RWPE2 (cell line): ENCODE data around the gene COPS7A.
"Not testable (repeated sequence)": the region's sequence is repeated elsewhere in the genome, so short reads cannot be mapped to it uniquely, and the experiment has no call there.

Experiments used
- ATAC-seq: fragments of 200-7000 bp; cut with Tn5 transposase; 3 replicates; pipeline ENCODE4 v1.9.1; 2021; ENCODE audit warnings: low read depth
- DNase-seq: peaks from one replicate; pipeline ENCODE4 v3.0.0-alpha.2; 2020; ENCODE audit warnings: low spot score
- H3K27ac ChIP-seq: fragments of 450-650 bp; 2 replicates; pipeline ENCODE4 v1.5.1; 2017; ENCODE audit warnings: mild to moderate bottlenecking; ENCODE audit not compliant: poor library complexity, severe bottlenecking
- H3K27me3 ChIP-seq: fragments of 250-450 bp; sonication (Bioruptor Pico); 2 replicates; pipeline ENCODE4 v1.5.1; 2021; ENCODE audit warnings: mild to moderate bottlenecking, moderate library complexity; ENCODE audit not compliant: insufficient read depth, poor library complexity, severe bottlenecking
- H3K36me3 ChIP-seq: fragments of 250-450 bp; sonication (Bioruptor Pico); 2 replicates; pipeline ENCODE4 v1.5.1; 2020; ENCODE audit warnings: low read depth, mild to moderate bottlenecking, moderate library complexity
- H3K4me1 ChIP-seq: fragments of 250-450 bp; sonication (Bioruptor Pico); 2 replicates; pipeline ENCODE4 v1.5.1; 2021; ENCODE audit warnings: mild to moderate bottlenecking, moderate library complexity; ENCODE audit not compliant: insufficient read depth, poor library complexity, severe bottlenecking
- H3K4me3 ChIP-seq: fragments of 250-450 bp; sonication (Bioruptor Pico); 2 replicates; pipeline ENCODE4 v1.5.1; 2021; ENCODE audit warnings: mild to moderate bottlenecking, moderate library complexity; ENCODE audit not compliant: severe bottlenecking
- H3K9me3 ChIP-seq: fragments of 250-450 bp; sonication (Bioruptor Pico); 2 replicates; pipeline ENCODE4 v1.5.1; 2021; ENCODE audit warnings: mild to moderate bottlenecking, moderate library complexity; ENCODE audit not compliant: severe bottlenecking
- TF ChIP-seq, protein P1 (sequence below): fragments of 450-650 bp; IDR thresholded peaks from one replicate; pipeline ENCODE4 v1.5.1; 2017; ENCODE audit warnings: mild to moderate bottlenecking, moderate library complexity; ENCODE audit not compliant: poor library complexity, severe bottlenecking

COPS7A gene

DNA sequence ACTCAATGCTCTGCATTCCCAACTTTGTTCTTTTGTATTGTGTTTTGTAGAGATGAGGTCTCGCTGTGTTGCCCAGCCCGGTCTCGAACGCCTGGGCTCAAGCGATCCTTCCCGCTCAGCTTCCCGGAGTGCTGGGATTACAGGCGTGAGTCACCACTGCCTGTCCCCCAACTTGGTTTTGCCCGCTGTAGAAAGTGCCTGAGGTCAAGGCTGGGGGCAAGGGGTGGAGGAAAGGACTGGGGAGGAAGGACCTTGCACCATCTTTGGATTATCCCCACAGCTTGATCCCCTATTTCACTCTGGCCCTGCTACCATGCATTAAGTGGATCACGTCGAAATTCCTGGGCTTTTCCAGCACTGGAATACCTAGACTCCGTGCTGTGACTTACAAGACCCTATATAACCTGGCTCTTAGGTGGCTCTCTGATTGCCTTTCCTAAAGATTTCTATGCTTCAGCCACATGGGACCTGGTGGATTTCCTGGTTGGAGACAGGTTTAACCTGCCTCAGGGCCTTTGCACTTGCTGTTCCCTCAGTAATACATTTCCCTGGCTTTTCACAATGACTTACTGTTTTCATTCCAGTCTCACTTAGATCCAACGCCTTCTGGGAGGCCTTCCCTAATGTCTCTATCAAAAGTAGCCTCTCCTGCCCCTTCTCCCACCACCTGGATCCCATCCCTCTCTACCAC lies 22.6 kb upstream of the COPS7A start:
- H3K4me3 ChIP-seq: peak overlapping the region; percentile 45
- peak; percentile 4; the same call in 1 of the 3 replicates for ATAC-seq
- H3K27ac ChIP-seq: no peak overlapping the region

DNA sequence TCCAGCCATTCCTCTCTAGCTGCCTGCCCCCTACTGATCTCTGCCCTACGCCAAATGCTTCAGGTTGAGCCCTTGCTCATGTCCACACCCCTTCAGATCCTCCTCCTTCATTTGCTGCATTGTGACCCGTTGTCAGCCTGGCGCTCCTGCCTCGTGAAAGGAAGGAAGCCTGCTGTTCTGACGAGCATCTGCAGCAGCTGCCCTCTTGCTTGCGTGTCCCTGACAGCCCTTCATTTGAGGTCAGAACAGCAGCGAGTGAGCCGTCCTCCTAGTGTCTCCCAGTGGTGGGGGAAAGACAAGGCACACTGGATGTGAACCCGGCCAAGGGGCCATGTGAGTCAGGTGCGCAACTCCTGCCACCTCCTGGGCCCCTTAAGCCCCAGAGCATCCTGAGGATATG lies 20.2 kb upstream of the COPS7A start:
- no peaks in the 10 kb centered on the region for H3K9me3 ChIP-seq
- DNase-seq (no peak), ATAC-seq (no peak)
- TF ChIP-seq, protein P1, sequence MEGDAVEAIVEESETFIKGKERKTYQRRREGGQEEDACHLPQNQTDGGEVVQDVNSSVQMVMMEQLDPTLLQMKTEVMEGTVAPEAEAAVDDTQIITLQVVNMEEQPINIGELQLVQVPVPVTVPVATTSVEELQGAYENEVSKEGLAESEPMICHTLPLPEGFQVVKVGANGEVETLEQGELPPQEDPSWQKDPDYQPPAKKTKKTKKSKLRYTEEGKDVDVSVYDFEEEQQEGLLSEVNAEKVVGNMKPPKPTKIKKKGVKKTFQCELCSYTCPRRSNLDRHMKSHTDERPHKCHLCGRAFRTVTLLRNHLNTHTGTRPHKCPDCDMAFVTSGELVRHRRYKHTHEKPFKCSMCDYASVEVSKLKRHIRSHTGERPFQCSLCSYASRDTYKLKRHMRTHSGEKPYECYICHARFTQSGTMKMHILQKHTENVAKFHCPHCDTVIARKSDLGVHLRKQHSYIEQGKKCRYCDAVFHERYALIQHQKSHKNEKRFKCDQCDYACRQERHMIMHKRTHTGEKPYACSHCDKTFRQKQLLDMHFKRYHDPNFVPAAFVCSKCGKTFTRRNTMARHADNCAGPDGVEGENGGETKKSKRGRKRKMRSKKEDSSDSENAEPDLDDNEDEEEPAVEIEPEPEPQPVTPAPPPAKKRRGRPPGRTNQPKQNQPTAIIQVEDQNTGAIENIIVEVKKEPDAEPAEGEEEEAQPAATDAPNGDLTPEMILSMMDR: no peak
- H3K4me3 ChIP-seq: no peak overlapping the region
- H3K36me3 ChIP-seq: no peaks in the 10 kb centered on the region
- peaks cover 9% of the 10 kb centered on the region for H3K27me3 ChIP-seq
- no peak overlapping the region for H3K27ac ChIP-seq
- no peaks in the 10 kb centered on the region for H3K4me1 ChIP-seq

More for the DNA sequence above, 22.6 kb upstream of the COPS7A start:
- TF ChIP-seq, protein P1: no peak
- H3K4me1 ChIP-seq: no peaks in the 10 kb centered on the region
- H3K27me3 ChIP-seq: peaks cover 9% of the 10 kb centered on the region
- no peak for DNase-seq
- H3K36me3 ChIP-seq: no peaks in the 10 kb centered on the region
- H3K9me3 ChIP-seq: no peaks in the 10 kb centered on the region

DNA sequence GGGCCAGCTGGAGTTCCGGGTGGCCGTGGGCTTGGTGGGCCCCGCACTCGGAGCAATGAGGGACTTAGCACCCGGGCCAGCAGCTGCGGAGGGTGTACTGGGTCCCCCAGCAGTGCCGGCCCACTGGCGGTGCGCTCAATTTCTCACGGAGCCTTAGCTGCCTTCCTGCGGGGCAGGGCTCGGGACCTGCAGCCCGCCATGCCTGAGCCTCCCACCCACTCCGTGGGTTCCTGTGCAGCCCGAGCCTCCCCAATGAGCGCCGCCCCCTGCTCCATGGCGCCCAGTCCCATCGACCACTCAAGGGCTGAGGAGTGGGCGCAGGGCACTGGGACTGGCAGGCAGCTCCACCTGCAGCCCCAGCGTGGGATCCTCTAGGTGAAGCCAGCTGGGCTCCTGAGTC lies 15.5 kb upstream of the COPS7A start:
- H3K9me3 ChIP-seq, DNase-seq, H3K4me1 ChIP-seq: not testable (repeated sequence)

DNA sequence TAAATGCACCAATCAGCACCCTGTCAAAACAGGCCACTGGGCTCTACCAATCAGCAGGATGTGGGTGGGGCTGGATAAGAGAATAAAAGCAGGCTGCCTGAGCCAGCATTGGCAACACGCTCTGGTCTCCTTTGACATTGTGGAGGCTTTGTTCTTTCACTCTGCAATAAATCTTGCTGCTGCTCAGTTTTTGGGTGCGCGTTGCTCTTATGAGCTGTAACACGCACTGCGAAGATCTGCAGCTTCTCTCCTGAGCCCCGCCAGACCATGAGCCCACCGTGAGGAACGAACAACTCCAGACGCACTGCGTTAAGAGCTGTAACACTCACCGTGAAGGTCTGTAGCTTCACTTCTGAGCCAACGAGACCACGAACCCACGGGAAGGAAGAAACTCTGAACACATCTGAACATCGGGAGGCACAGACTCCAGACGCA lies 14.9 kb upstream of the COPS7A start:
- no peak for ATAC-seq
- no peak for DNase-seq
- Histone ChIP-seq H3K27ac (no peak overlapping the region), H3K36me3 (no peaks in the 10 kb centered on the region), H3K27me3 (no peaks in the 10 kb centered on the region), H3K4me3 (no peak overlapping the region), H3K9me3 (no peaks in the 10 kb centered on the region), H3K4me1 (no peaks in the 10 kb centered on the region)
- TF ChIP-seq, protein P1: no peak

More for the DNA sequence above, 15.5 kb upstream of the COPS7A start:
- not testable (repeated sequence) for ATAC-seq, H3K4me3 ChIP-seq, H3K27me3 ChIP-seq, H3K36me3 ChIP-seq, H3K27ac ChIP-seq

DNA sequence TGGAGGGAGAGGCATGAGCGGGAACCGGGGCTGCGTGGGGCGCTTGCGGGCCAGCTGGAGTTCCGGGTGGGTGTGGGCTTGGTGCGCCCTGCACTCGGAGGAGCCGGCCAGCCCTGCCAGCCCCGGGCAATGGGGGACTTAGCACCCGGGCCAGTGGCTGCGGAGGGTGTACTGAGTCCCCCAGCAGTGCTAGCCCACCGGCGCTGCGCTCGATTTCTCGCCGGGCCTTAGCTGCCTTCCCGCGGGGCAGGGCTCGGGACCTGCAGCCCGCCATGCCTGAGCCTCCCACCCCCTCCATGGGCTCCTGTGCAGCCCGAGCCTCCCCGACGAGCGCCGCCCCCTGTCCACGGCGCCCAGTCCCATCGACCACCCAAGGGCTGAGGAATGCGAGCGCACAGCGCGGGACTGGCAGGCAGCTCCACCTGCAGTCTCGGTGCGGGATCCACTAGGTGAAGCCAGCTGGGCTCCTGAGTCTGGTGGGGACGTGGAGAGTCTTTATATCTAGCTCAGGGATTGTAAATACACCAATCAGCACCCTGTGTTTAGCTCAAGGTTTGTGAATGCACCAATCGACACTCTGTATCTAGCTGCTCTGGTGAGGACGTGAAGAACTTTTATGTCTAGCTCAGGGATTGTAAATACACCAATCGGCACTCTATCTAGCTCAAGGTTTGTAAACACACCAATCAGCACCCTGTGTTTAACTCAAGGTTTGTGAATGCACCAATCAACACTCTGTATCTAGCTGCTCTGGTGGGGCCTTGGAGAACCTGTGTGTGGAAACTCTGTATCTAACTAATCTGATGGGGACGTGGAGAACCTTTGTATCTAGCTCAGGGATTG lies 7.6 kb upstream of the COPS7A start:
- H3K4me1 ChIP-seq, H3K9me3 ChIP-seq, ATAC-seq, H3K4me3 ChIP-seq, H3K36me3 ChIP-seq, H3K27me3 ChIP-seq, DNase-seq, H3K27ac ChIP-seq: not testable (repeated sequence)
